Measurements from ENCODE around the gene WFDC1. TPM values are rescaled to one million over a fixed set of nuclear protein-coding genes. Genes with fewer than 3 reads are reported as not detected.

The WFDC1 gene
- total RNA-seq, 2 experiments from 2014 or later, result not detected

DNA sequence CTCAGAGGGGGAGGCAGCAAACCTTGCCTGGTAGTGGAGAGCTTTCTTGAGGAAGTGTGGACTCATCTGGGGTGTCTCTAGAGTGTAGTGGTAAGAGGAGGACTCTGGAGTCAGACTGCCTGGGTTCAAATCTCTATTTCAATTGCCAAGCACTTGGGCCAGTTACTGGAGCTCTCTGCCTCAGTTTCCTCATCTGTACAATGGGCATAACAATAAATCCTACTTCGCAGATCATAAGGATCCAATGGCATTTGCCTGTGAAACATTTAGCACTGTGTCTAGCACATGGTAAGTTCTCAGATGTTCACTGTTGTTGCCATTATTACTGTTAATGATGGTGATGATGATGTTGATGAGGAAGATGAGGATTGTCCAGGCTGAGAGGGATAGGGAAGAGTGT, 23.6 kb upstream of the WFDC1 start:
- ChIA-PET CTCF (no interaction called here), POLR2A (no interaction called here)

- ChIA-PET CTCF (no interaction called here), POLR2A (no interaction called here)
Observed at GRCh38 chr16:84271866-84272265, 22.8 kb upstream of the WFDC1 start.

- ChIA-PET POLR2A (no interaction called here), CTCF (no interaction called here)
Observed at GRCh38 chr16:84272740-84273320, 21.8 kb upstream of the WFDC1 start.

DNA sequence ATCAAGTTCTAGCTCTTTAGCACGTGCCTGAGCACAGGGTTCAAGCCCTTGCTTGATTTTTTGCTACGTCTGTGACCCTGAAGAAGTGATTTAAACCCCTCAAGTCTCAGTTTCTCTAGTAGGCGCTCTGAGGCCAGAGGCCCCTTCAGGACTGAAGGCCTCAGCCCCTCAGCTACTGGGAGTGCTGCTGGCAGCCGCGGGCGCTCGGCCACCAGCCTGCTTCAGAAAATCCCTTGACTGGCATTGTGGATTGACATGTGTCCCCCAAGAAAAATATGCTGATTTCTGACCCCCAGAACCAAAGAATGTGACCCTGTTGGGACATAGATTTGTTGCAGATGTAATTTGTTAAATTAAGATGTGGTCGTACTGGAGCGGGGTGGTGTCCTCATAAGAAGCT, 20.2 kb upstream of the WFDC1 start:
- CTCF ChIA-PET, result no interaction called here

GRCh38 chr16:84275585-84276151, 19.0 kb upstream of the WFDC1 start:
- ChIA-PET POLR2A (no interaction called here), CTCF (interaction anchor here (0.6 to 1.3 kb wide), 2 partner anchors 207 to 490 kb away, joined by 3 to 5 read pairs; no protein-coding TSS in a partner anchor)

More for the DNA sequence above, 20.2 kb upstream of the WFDC1 start:
- POLR2A ChIA-PET, result no interaction called here

DNA sequence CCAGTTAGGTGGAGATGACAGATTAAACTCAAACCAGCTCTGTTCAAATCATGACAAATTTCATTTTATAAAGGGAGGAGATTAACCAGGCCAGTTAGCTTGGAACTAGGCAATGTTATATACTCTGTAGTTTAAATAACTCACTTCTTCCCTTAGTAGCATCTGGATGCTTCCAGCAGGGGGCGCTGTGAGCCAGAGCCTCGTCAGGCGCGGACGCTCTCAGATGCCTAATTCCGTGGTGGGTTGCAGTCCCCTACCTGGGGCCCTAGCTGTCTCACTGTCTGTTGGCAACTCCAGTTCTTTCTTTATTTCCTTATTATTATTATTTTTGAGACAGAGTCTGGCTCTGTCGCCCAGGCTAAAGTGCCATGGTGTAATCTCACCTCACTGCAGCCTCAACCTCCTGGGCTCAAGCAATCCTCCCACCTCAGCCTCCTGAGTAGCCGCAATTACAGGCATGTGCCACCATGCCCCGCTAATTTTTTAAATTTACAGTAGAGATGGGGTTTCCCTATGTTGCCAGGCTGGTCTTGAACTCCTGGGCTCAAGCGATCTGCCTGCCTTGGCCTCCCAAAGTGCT, 17.3 kb upstream of the WFDC1 start:
- POLR2A ChIA-PET, result no interaction called here

GRCh38 chr16:84278333-84278732, 16.3 kb upstream of the WFDC1 start:
- CTCF ChIA-PET, result interaction anchor here (1.4 kb wide), 1 partner anchor 15 kb away, joined by 3 read pairs; no protein-coding TSS in a partner anchor
- POLR2A ChIA-PET, result no interaction called here

More for the DNA sequence above, 17.3 kb upstream of the WFDC1 start:
- CTCF ChIA-PET, result interaction anchor here (0.7 to 1.8 kb wide), 8 partner anchors 10 to 236 kb away, joined by 3 to 5 read pairs (median 4); no protein-coding TSS in a partner anchor

DNA sequence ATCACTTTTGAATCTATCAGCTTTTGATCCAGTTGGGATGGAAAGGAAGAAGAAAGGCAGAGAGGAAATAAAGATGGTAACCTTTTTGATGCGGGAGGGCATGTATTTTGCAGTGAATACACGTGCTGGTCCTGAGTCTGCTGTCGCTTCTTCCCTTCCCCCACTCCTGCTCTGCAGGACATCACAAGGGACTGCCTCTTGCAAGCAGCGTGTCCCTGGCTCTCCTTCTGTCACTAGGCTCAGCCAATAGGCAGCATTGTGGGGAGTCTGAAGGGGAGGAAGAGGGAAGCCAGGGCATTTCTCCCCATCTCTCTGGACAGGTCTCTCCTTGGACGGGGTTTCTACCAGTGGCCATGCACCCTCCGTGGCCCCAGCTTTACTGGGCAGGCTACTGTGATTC, 15.7 kb upstream of the WFDC1 start:
- CTCF ChIA-PET, result no interaction called here
- POLR2A ChIA-PET, result no interaction called here

DNA sequence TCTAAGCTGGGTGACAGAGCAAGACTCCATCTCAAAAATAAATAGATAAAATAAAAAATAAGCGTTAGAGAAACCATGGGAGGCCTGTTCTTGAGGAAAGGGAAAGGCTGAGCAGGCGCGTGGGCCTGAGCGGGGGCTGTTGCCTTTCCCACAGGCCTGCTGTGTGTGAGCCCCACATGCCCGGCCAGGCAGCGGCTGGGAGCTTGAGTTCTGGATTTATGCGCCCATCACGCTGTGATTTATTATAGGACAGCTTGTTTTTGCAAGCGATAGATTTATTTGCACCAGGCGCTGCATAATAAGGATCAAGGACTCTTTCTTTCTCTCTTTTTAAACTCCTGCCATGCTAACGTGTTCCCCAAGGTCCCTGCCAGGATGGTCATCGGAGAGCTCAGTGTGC, 14.8 kb upstream of the WFDC1 start:
- CTCF ChIA-PET, result no interaction called here
- POLR2A ChIA-PET, result no interaction called here

- ChIA-PET POLR2A (no interaction called here), CTCF (no interaction called here)
Observed at GRCh38 chr16:84281074-84281473, 13.6 kb upstream of the WFDC1 start.

DNA sequence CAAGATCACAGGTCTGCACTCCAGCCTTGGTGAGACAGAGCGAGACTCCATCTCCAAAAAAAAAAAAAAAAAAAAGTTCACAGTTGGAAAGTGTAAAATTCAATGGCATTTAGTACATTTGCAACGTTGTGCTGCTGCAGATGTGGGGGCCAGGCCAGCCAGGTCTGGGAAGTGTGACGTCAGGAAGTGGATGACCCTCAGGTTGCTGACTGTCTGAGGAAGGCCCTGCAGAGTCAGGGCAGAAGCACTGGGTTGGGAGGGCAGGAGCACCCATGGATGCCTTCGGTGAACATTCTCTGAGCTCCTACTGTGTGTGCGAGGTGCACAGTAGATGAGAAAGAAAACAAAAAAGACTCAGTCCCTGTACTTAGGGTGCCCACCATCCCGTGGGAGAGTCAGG, 12.1 kb upstream of the WFDC1 start:
- ChIA-PET CTCF (interaction anchor here (1.2 kb wide), 1 partner anchor 14 kb away, joined by 3 read pairs; no protein-coding TSS in a partner anchor), POLR2A (no interaction called here)

GRCh38 chr16:84283314-84284153, 11.1 kb upstream of the WFDC1 start:
- POLR2A ChIA-PET, result interaction anchor here (0.5 kb wide), 1 partner anchor 17 kb away, joined by 3 read pairs; no protein-coding TSS in a partner anchor

DNA sequence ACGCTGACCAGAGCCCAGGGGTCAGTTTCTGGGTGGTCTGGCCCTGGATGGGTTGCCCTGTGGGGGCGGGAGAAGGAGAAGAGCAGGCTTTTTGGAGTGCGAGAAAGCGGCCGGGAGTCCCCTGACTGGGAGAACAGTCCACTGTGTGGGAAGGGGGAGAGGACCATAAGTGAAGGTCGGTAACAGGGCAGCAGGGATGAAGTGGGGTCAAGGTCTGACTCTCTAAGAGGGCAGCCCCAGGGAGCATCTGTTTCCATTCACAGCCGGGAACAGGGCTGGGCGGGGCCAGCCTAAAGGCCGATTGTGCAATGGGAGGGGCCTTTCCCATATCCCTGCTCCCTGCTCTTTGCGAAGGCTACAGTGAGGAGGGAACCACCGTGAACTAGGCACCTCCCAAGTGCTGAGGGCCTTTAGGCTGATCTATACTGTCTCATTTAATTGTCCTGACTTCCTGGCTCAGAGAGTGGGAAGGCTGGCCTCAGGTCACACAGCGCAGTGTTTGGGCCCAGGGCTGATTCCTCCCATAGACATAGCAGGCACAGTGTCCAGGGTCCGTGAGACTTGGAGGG, 10.4 kb upstream of the WFDC1 start:
- ChIA-PET CTCF (no interaction called here), POLR2A (no interaction called here)

More at GRCh38 chr16:84283314-84284153, 11.1 kb upstream of the WFDC1 start:
- CTCF ChIA-PET, result no interaction called here

DNA sequence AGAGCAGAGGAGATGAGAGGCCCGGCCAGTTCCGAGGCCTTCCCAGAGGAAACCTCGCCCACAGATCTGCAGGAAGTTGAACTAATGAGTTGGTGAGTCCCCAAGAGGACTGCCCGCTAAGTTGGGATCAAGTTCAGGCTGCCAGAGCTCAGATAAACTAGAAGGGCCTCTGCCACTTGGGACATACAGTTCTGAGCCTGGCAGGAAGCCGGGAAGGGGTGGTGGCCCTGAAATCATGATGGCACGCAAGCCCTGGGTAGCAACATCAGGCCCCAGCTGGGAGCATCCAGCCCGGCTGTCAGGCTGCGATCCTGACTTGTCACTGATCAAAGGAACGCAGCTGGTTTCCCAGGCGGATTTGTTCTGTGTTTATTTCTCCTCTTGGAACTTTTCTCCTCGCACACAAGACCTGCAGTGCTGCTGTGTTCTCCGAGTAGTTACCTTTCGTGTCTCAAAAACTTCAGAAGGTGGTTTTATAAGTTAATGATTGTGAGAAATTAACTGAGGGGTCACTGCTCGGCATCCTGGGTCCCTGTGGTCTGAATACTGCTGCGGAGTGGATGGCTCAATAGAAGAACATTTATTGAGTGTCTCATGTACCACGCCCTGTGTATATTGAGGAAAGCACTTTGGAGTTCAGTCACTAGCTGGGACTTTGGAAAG, 8.0 kb upstream of the WFDC1 start:
- CTCF ChIA-PET, result no interaction called here
- POLR2A ChIA-PET, result no interaction called here

- ChIA-PET POLR2A (no interaction called here), CTCF (no interaction called here)
Observed at GRCh38 chr16:84288902-84289301, 5.8 kb upstream of the WFDC1 start.

DNA sequence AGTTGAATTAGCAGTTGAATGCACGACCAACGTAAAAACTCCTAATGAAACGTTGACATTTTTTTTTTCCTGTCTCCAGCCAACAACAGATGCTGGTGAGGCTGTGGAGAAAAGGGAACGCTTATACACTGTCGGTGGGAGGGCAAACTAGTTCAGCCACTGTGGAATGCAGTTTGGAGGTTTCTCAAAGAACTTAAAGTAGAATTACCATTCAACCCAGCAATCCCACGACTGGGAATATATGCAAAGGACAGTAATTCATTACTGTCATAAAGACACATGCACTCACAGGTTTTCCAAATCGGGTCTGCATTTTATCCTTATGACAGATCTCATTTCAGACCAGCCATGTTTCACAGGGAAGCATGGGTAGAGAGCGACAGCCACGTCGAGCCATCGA, 3.5 kb upstream of the WFDC1 start:
- CTCF ChIA-PET, result no interaction called here
- POLR2A ChIA-PET, result no interaction called here

DNA sequence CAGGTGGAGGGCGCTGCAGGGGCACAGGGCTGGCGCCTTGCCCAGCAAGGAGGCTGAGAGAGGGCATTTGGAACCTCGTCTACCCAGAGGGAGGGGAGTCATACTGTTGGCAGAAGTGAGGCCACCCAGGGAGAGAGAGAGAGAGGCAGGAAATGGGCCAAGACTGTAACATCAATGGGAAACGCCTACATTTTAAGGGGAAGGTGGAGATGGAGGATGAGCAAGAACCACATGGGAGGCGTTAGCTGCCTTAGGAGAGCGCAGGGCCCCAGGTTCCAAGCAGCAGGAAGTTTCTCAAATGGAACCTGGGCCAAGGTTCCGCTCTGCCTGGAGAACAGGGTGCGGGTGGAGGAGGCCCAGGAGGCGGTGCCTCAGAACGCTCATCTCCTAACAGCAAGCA, 2.7 kb upstream of the WFDC1 start:
- POLR2A ChIA-PET, result no interaction called here
- CTCF ChIA-PET, result no interaction called here

DNA sequence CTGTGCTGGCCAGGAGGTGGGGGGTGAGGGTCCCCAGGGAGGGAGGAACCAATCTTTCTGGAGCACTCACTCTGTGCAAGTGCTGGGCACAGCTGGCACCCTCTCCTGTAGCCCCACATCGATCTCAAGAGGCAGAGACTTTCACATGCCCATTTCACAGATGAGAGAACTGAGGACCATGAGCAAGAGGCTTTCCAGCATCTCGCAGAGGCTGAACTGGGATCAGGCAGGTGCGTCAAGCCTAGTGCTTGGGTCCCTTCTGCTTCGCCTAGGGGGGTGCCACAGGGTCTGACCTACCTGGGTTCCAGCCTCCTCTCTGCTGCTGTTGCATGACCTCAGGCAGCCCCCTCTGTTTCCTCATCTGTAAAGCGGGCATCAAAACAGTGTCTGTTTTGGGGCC, 1.3 kb upstream of the WFDC1 start:
- ChIA-PET CTCF (no interaction called here), POLR2A (no interaction called here)

GRCh38 chr16:84294117-84294516, 561 bp upstream of the WFDC1 start:
- ChIA-PET CTCF (interaction anchor here (0.6 kb wide), 1 partner anchor 328 kb away, joined by 4 read pairs; no protein-coding TSS in a partner anchor), POLR2A (no interaction called here)
